Measurements from ENCODE around the gene CDH1. TPM values are rescaled to one million over a fixed set of nuclear protein-coding genes. Genes with fewer than 3 reads are reported as not detected.

Gene CDH1
- total and polyA plus RNA-seq, 12 donors, result 0.01 to 0.82 (median 0.34) TPM; not detected in 7

DNA sequence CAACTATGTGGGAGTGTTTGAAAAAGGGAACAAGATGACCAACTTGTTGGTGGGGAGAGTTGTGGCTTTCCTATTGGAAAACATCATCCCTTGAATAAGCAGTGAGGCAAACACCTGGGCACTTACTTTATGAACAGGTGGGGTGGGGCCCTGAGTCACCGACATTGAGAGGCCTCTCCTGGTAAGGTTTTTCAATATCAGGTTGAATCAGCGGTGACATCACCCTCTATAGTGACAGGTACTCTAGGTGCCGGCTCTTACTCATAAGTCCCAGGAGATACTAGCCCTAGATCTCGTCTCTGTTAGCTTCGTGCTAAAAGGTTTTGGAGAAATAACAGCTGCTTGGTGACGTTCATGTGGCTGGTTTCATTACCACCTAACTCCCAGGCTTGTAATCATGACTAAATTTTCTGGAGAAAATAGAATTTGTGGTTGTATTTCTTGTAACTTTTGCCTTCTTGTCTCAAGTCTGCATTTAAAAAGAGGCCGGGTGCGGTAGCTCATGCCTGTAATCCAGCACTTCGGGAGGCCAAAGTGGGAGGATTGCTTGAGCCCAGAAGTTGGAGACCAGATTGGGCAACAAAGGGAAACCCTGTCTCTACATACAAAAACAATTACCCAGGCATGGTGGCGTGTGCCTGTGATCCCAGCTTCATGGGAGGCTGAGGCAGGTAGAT lies 19.3 kb downstream of the CDH1 start:
- no peaks in the 10 kb centered on the region for H3K9me3 ChIP-seq
- H3K4me1 ChIP-seq, result no peaks in the 10 kb centered on the region
- 65 to 73% methylated on average over 10 of the region's 10 CpGs for WGBS, 2 donors
- H3K36me3 ChIP-seq, result no peaks in the 10 kb centered on the region
- H3K27me3 ChIP-seq, result peaks cover 0 to 34% (median 11%) of the 10 kb centered on the region in 7 donors
- H3K4me3 ChIP-seq, result no peak overlapping the region
- ATAC-seq, result no peak
- no peak for DNase-seq
- TF ChIP-seq, protein P1, sequence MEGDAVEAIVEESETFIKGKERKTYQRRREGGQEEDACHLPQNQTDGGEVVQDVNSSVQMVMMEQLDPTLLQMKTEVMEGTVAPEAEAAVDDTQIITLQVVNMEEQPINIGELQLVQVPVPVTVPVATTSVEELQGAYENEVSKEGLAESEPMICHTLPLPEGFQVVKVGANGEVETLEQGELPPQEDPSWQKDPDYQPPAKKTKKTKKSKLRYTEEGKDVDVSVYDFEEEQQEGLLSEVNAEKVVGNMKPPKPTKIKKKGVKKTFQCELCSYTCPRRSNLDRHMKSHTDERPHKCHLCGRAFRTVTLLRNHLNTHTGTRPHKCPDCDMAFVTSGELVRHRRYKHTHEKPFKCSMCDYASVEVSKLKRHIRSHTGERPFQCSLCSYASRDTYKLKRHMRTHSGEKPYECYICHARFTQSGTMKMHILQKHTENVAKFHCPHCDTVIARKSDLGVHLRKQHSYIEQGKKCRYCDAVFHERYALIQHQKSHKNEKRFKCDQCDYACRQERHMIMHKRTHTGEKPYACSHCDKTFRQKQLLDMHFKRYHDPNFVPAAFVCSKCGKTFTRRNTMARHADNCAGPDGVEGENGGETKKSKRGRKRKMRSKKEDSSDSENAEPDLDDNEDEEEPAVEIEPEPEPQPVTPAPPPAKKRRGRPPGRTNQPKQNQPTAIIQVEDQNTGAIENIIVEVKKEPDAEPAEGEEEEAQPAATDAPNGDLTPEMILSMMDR (IDR thresholded peaks at IDR 0.05), result no peak
- no peak overlapping the region for H3K27ac ChIP-seq
- intact Hi-C loops (cut with DNase I), result loop anchor here in 1 of 10 donors (10.0 kb wide), 1 partner anchor 58 kb away; no protein-coding TSS in a partner anchor

DNA sequence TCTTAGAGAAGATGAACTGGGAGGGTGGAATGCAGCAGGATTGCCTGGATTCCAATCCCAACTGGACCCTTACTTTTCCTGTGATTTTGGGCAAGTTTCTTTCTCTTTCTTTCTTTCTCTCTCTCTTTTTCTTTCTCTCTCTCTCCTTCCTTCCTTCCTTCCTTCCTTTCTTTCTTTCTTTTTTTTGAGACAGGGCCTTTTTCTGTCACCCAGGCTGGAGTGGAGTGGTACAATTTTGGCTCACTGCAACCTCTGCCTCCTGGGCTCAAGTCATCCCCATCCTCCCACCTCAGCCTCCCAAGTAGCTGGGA lies 20.5 kb downstream of the CDH1 start:
- TF ChIP-seq, protein P1 (IDR thresholded peaks at IDR 0.05), result no peak
- intact Hi-C loops (cut with DNase I), result loop anchor here in 1 of 10 donors (10.0 kb wide), 1 partner anchor 57 kb away; no protein-coding TSS in a partner anchor
- ATAC-seq, result no peak
- DNase-seq, result no peak
- no peak overlapping the region for H3K27ac ChIP-seq
- H3K27me3 ChIP-seq, result peaks cover 0 to 41% (median 21%) of the 10 kb centered on the region in 7 donors
- H3K4me1 ChIP-seq, result no peaks in the 10 kb centered on the region
- H3K4me3 ChIP-seq, result no peak overlapping the region
- no peaks in the 10 kb centered on the region for H3K36me3 ChIP-seq
- no peaks in the 10 kb centered on the region for H3K9me3 ChIP-seq

DNA sequence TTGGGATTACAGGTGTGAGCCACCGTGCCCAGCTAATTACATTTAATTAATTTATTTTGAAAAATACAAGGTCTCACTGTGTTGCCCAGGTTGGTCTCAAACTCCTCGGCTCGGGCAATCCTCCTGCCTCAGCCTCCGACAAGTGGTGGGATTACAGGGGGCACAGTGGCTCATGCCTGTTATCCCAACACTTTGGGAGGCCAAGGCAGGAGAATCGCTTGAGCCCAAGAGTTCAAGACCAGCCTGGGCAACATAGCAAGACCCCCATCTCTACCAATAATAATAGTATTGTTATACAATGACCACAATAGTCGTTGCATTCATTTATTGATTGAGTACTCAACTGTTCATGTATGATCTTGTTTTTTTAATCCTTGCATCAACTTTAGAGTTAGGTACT lies 22.0 kb downstream of the CDH1 start:
- no peak for DNase-seq
- no peaks in the 10 kb centered on the region for H3K9me3 ChIP-seq
- H3K27ac ChIP-seq, result no peak overlapping the region
- intact Hi-C loops (cut with DNase I), result loop anchor here in 1 of 10 donors (10.0 kb wide), 1 partner anchor 56 kb away; no protein-coding TSS in a partner anchor
- no peak for ATAC-seq
- H3K4me3 ChIP-seq, result no peak overlapping the region
- no peaks in the 10 kb centered on the region for H3K36me3 ChIP-seq
- no peaks in the 10 kb centered on the region for H3K4me1 ChIP-seq
- 94 to 97% methylated on average over 6 of the region's 6 CpGs for WGBS, 2 donors
- H3K27me3 ChIP-seq, result peaks cover 0 to 49% (median 23%) of the 10 kb centered on the region in 7 donors
- TF ChIP-seq, protein P1 (IDR thresholded peaks at IDR 0.05), result no peak

DNA sequence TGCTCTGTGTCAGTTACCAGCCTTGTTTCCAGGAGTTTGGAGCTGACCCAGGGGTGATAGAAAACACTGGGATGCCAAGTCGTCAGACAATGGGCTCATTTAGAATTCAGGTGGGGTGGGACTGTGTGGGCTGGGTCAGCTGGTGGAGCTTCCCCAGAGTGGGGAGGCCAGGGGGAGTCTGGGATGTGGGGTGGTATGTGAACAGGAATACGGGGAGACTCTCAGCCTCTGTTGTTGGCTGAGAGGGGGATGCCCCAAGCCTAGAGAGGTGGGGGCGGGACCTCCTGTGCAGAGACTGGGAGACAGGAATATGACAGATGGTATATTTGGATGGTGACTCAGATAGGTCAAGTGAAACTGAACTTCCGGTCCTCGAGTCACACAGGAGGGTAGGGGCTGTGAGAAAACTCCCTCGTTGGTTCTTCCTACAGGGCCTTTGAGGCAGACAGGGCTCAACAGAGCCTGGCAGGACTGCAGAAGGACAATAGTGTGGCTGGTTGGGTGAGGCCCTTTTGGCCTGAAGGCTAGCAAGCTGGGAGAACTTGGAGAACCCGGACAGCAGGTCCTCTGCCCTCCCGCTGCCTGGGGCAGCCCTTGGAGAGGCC lies 23.7 kb downstream of the CDH1 start:
- Histone ChIP-seq H3K4me3 (no peak overlapping the region), H3K4me1 (no peaks in the 10 kb centered on the region), H3K36me3 (no peaks in the 10 kb centered on the region), H3K27me3 (peaks cover 0 to 43% (median 23%) of the 10 kb centered on the region in 7 donors), H3K27ac (no peak overlapping the region), H3K9me3 (no peaks in the 10 kb centered on the region)
- 53 to 55% methylated on average over 8 of the region's 8 CpGs for WGBS, 2 donors
- intact Hi-C loops (cut with DNase I), result no loop called here
- TF ChIP-seq, protein P1 (IDR thresholded peaks at IDR 0.05), result no peak
- no peak for ATAC-seq
- no peak for DNase-seq

Measured in heart right ventricle (tissue), 16 donors.